ENCODE results near the gene RIPK1. TPM values are rescaled to one million over a fixed set of nuclear protein-coding genes. Genes with fewer than 3 reads are reported as not detected.
"Not testable (repeated sequence)": the region's sequence is repeated elsewhere in the genome, so short reads cannot be mapped to it uniquely, and the experiment has no call there.

The RIPK1 gene
- total RNA-seq, 2 donors from 2014 or later = 10.6 to 13.1 TPM

DNA sequence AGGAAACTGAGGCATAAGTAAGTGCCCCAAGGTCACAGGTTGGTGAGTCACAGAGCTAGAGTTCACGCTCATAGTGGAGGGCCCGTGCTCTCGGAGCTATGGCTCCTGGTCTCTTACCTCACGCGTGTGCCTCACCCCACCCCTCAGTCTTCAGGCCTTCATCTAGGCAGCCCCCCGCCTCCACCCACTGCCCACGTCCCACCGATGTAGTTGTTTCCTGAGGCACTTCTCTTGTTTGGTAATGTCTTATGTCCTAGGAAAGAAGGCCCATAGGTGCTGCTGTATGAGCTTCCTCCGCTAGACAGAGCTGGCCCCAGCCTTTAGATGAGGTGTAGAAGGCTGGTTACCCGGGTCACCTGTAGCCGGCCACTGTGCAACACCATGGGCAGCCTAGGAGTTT, 5.1 kb downstream of the RIPK1 start:
- ATAC-seq (no peak), DNase-seq (no peak)
- intact Hi-C loops (cut with DNase I) = no loop called here

GRCh38 chr6:3075772-3076113, 7.4 kb downstream of the RIPK1 start:
- ATAC-seq (no peak), DNase-seq (no peak)
- intact Hi-C loops (cut with DNase I) = no loop called here

DNA sequence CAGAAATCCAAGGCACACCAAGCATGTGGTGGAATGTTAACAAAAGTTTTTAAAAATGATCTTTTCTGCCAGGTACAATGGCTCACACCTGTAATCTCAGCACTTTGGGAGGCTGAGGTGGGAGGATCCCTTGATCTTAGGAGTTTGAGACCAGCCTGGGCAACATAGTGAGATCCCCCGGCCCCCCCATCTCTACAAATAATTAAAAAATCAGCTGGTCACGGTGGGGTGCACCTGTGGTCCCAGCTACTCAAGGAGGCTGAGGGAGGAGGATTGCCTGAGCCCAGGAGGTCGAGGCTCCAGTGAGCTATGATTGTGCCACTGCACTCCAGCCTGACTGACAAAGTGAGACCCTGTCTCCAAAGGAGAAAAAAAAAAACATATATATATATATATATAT, 8.0 kb downstream of the RIPK1 start:
- intact Hi-C loops (cut with DNase I) = no loop called here

DNA sequence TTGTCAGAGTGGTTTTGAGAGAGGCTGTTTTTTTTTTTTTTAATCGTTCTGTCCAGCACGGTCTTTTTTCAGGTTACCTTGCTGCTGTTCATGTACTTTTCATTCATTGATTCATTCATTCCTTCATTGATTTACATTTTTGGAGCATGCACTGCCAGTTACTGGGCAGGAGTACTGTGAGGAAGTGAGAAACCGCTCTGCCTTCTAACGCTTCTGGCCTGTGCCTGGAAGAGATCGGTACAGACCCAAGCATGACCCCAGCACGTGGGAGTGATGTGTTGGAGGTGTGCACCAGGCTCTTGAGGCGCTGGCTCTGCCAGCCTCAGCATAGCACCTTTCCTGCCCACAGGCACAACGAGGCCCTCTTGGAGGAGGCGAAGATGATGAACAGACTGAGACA, 9.1 kb downstream of the RIPK1 start:
- no peak for DNase-seq
- peak in 1 of 2 donors; percentile 11 for ATAC-seq
- intact Hi-C loops (cut with DNase I) = no loop called here

More for the DNA sequence above, 8.0 kb downstream of the RIPK1 start:
- DNase-seq = no peak
- ATAC-seq = no peak

DNA sequence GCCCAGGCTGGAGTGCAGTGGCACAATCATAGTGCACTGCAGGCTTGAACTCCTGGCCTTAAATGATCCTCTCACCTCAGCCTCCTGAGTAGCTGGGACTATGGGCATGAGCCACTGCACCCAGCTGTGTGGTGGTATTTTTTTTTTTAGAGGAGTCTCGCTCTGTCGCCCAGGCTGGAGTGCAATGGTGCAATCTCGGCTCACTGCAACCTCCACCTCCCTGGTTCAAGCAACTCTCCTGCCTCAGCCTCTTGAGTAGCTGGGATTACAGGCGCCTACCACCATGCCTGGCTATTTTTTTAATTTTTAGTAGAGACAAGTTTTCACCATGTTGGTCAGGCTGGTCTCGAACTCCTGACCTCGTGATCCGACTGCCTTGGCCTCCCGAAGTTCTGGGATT, 10.7 kb downstream of the RIPK1 start:
- ATAC-seq; intact Hi-C loops (cut with DNase I); DNase-seq: not testable (repeated sequence)

- ATAC-seq = no peak
- intact Hi-C loops (cut with DNase I) = no loop called here
- no peak for DNase-seq
Observed at GRCh38 chr6:3079682-3080081, 11.4 kb downstream of the RIPK1 start.

- DNase-seq (no peak), ATAC-seq (peak; percentile 23 to 60)
- intact Hi-C loops (cut with DNase I) = no loop called here
Observed at GRCh38 chr6:3081960-3082359, 13.7 kb downstream of the RIPK1 start.

- intact Hi-C loops (cut with DNase I) = no loop called here
- DNase-seq = no peak
- no peak for ATAC-seq
Observed at GRCh38 chr6:3085074-3085473, 16.8 kb downstream of the RIPK1 start.

- intact Hi-C loops (cut with DNase I) = no loop called here
- DNase-seq (no peak), ATAC-seq (no peak)
Observed at GRCh38 chr6:3086282-3086946, 18.1 kb downstream of the RIPK1 start.

DNA sequence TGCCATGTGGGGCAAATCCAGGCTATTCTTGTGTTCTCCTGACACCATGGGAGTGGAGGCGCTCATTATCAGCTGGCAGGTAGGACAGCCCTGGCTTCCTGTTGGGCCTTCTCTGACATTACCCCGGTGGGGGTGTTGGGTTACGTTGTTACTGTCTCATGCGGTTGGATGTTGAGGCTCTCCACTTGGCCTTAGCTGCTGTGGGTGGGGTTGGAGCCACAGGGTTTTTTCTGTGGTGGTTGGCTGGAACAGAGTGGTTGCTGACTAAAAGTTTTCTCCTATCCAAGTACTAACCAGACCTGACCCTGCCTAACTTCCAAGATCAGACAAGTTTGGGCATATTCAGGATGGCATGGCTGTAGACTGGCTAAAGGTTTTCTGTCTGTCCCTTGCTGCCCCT, 20.2 kb downstream of the RIPK1 start:
- intact Hi-C loops (cut with DNase I) = no loop called here
- ATAC-seq (peak in 1 of 2 donors; percentile 78), DNase-seq (no peak)

- ATAC-seq (peak; percentile 38 to 47), DNase-seq (no peak)
- intact Hi-C loops (cut with DNase I) = no loop called here
Observed at GRCh38 chr6:3088968-3089367, 20.7 kb downstream of the RIPK1 start.

GRCh38 chr6:3090013-3090412, 21.7 kb downstream of the RIPK1 start:
- DNase-seq (no peak), ATAC-seq (no peak)
- intact Hi-C loops (cut with DNase I) = no loop called here

DNA sequence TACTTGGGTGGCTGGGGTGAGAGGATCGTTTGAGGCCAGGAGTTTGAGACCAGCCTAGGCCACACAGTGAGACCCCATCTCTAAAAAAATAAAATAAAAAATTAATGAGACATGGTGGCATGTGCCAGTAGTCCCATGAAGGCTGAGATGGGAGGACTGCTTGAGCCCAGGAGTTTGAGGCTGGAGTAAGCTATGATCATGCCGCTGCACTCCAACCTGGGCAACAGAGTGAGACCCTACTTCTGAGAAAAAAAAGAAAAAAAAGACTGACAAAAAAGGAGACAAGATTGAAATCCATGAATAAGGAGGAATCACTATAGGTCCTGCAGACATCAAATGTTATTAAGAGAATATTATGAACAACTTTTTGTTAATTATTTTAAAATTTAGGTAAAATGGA, 26.5 kb downstream of the RIPK1 start:
- intact Hi-C loops (cut with DNase I) = no loop called here
- DNase-seq = no peak
- ATAC-seq = no peak

GRCh38 chr6:3102875-3103274, 34.6 kb downstream of the RIPK1 start:
- intact Hi-C loops (cut with DNase I) = no loop called here

GRCh38 chr6:3108746-3109414, 40.6 kb downstream of the RIPK1 start:
- DNase-seq = no peak
- ATAC-seq = peak in 1 of 2 donors; percentile 34

More at GRCh38 chr6:3102875-3103274, 34.6 kb downstream of the RIPK1 start:
- ATAC-seq (no peak), DNase-seq (no peak)

GRCh38 chr6:3109761-3110160, 41.5 kb downstream of the RIPK1 start:
- intact Hi-C loops (cut with DNase I) = no loop called here
- no peak for DNase-seq
- no peak for ATAC-seq

More at GRCh38 chr6:3108746-3109414, 40.6 kb downstream of the RIPK1 start:
- intact Hi-C loops (cut with DNase I) = no loop called here

GRCh38 chr6:3114377-3114776, 46.1 kb downstream of the RIPK1 start:
- DNase-seq = no peak
- no peak for ATAC-seq
- intact Hi-C loops (cut with DNase I) = no loop called here

GRCh38 chr6:3117912-3118352, 49.6 kb downstream of the RIPK1 start:
- ATAC-seq (no peak), DNase-seq (no peak)
- intact Hi-C loops (cut with DNase I) = no loop called here

- intact Hi-C loops (cut with DNase I) = no loop called here
Observed at GRCh38 chr6:3118353-3119039, 50.2 kb downstream of the RIPK1 start, which contains the start of gene BPHL. Gene BPHL, plus strand, starts transcription at chr6:3118711. Its CDS starts 30 bp downstream, at chr6:3118741.

DNA sequence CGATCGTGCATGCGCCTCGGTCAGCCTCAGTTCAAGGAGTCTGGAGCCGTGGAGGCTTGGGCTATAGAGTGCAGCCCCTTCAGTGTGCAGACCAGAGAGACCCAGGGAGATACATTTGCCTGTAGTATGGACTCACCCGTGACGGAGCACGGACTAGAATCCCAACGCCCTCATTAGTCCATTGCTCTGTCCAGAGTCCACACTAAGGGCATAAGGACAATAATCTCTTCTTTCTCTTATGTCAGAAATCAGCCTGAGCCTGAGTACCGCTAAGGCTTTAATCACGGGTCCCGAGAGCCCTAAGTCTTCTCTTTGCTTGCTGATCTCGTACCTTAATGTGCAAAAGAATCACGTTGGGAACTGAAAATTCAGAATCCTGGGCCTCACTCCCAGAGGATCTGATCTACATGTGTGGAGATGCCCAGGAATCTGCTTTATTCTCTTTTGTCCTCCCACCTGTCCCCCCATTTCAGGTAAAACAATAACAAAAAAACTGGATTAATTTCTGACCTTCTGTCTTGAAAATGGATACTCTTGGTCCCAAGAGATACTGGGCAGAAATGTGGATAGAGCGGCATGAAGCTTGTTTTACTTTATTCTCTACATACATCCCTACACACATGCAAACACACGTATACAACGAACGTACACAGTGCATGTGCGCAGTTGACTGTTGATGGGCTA, 50.9 kb downstream of the RIPK1 start:
- ATAC-seq = peak; percentile 29 to 57
- DNase-seq = no peak
- intact Hi-C loops (cut with DNase I) = no loop called here

More at GRCh38 chr6:3118353-3119039, 50.2 kb downstream of the RIPK1 start, which contains the start of gene BPHL:
- DNase-seq = peak; percentile 98
- ATAC-seq = peak; percentile 99
